Measurements from ENCODE around the gene SARS1.

Gene SARS1

DNA sequence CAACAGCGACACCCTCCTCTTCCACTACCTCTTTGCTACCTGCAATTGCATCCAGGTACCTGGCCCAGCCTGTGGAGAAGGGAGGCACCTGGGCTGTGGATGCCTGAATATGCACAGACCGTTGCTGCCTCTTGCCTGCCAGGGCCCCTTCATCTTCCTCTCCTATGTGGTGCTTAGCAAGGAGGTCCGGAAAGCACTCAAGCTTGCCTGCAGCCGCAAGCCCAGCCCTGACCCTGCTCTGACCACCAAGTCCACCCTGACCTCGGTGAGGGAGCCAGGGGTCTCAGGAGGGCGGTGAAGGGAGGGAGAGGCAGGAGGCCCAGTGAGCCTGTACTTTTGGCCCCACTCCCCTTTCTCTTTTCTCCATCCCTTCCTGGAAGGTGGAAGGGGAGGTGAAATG, 57.7 kb downstream of the SARS1 start:
- no peak overlapping the region for H3K4me3 ChIP-seq (ENCODE audit: low read depth, low read length)
- TF ChIP-seq, protein P1, sequence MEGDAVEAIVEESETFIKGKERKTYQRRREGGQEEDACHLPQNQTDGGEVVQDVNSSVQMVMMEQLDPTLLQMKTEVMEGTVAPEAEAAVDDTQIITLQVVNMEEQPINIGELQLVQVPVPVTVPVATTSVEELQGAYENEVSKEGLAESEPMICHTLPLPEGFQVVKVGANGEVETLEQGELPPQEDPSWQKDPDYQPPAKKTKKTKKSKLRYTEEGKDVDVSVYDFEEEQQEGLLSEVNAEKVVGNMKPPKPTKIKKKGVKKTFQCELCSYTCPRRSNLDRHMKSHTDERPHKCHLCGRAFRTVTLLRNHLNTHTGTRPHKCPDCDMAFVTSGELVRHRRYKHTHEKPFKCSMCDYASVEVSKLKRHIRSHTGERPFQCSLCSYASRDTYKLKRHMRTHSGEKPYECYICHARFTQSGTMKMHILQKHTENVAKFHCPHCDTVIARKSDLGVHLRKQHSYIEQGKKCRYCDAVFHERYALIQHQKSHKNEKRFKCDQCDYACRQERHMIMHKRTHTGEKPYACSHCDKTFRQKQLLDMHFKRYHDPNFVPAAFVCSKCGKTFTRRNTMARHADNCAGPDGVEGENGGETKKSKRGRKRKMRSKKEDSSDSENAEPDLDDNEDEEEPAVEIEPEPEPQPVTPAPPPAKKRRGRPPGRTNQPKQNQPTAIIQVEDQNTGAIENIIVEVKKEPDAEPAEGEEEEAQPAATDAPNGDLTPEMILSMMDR (IDR thresholded peaks at IDR 0.05; ENCODE audit: control insufficient read depth, extremely low read depth, insufficient read depth): no peak
- no peak for DNase-seq (ENCODE audit: low read depth)

DNA sequence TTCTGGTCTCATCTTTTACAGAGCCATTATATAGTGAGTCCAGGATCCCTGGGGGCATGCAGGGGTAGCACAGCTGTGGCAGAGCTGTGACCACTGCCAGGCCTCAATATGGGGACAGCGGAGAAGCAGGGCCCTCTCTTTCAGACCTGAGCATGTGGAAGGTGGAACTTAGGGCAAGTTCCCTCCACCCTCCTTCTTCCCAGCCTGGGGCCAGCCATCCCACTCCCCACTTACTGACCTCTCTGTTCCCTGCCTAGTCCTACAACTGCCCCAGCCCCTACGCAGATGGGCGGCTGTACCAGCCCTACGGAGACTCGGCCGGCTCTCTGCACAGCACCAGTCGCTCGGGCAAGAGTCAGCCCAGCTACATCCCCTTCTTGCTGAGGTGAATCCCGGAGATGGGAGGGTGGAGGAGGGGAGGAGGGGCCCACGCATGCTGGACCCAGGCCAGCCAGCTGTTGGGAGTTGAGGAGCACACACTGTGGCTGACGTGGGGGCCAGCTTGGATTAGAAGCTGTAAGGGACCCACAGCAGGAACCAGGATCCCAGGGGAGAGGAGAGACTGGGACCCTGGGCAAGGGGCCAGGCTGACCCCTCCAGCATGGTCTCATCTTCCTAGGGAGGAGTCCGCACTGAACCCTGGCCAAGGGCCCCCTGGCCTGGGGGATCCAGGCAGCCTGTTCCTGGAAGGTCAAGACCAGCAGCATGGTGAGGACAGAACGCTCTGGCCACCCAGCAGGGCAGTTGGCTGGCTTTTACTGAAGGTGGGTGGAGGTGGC, 58.5 kb downstream of the SARS1 start:
- DNase-seq (ENCODE audit: low read depth): no peak
- no peak overlapping the region for H3K4me3 ChIP-seq (ENCODE audit: low read depth, low read length)
- TF ChIP-seq, protein P1 (IDR thresholded peaks at IDR 0.05; ENCODE audit: control insufficient read depth, extremely low read depth, insufficient read depth): no peak

DNA sequence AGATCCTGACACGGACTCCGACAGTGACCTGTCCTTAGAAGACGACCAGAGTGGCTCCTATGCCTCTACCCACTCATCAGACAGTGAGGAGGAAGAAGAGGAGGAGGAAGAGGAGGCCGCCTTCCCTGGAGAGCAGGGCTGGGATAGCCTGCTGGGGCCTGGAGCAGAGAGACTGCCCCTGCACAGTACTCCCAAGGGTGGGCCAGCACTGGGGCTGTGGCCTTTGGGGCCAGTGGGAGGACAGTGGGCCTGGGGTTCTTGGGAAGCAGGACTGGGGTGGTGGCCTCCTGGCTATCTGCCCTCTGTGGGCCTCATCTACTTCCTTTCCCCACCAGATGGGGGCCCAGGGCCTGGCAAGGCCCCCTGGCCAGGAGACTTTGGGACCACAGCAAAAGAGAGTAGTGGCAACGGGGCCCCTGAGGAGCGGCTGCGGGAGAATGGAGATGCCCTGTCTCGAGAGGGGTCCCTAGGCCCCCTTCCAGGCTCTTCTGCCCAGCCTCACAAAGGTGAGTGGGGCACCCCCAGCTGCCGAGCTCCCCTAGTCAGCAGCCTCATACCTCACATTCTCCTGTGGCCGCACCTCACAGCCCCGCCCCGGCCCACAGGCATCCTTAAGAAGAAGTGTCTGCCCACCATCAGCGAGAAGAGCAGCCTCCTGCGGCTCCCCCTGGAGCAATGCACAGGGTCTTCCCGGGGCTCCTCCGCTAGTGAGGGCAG, 59.3 kb downstream of the SARS1 start:
- H3K4me3 ChIP-seq (ENCODE audit: low read depth, low read length): no peak overlapping the region
- TF ChIP-seq, protein P1 (IDR thresholded peaks at IDR 0.05; ENCODE audit: control insufficient read depth, extremely low read depth, insufficient read depth): no peak
- no peak for DNase-seq (ENCODE audit: low read depth)

DNA sequence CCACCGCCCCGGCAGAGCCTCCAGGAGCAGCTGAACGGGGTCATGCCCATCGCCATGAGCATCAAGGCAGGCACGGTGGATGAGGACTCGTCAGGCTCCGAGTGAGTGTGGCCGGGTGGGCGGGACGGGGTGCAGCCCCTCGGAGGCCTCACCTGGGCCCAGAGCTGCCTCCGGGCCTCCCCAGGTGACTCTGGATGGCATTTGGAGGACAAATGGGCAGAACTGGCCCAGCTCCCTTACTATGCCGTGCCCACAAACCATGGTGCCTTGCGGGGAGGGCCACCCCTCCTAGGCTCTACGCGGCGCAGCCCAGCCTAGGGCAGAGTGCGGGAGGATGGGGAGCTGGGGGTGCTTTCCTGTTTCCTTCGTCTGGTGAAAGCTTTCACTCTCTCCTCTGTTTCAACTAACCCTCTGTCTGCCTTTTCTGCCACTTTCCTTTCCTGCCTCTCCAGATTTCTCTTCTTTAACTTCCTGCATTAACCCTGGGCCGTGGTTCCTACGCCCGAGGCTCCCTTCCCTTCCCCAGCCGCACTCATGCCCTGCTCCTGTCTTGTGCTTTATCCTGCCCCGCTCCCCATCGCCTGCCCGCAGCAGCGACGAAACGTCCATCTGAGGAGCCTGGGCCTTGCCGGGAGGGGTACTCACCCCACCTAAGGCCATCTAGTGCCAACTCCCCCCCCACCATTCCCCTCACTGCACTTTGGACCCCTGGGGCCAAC, 60.0 kb downstream of the SARS1 start:
- no peak for DNase-seq (ENCODE audit: low read depth)
- TF ChIP-seq, protein P1 (IDR thresholded peaks at IDR 0.05; ENCODE audit: control insufficient read depth, extremely low read depth, insufficient read depth): no peak
- no peak overlapping the region for H3K4me3 ChIP-seq (ENCODE audit: low read depth, low read length)

DNA sequence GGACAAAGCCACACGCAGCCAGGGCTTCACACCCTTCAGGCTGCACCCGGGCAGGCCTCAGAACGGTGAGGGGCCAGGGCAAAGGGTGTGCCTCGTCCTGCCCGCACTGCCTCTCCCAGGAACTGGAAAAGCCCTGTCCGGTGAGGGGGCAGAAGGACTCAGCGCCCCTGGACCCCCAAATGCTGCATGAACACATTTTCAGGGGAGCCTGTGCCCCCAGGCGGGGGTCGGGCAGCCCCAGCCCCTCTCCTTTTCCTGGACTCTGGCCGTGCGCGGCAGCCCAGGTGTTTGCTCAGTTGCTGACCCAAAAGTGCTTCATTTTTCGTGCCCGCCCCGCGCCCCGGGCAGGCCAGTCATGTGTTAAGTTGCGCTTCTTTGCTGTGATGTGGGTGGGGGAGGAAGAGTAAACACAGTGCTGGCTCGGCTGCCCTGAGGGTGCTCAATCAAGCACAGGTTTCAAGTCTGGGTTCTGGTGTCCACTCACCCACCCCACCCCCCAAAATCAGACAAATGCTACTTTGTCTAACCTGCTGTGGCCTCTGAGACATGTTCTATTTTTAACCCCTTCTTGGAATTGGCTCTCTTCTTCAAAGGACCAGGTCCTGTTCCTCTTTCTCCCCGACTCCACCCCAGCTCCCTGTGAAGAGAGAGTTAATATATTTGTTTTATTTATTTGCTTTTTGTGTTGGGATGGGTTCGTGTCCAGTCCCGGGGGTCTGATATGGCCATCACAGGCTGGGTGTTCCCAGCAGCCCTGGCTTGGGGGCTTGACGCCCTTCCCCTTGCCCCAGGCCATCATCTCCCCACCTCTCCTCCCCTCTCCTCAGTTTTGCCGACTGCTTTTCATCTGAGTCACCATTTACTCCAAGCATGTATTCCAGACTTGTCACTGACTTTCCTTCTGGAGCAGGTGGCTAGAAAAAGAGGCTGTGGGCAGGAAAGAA, 61.1 kb downstream of the SARS1 start:
- TF ChIP-seq, protein P1 (IDR thresholded peaks at IDR 0.05; ENCODE audit: control insufficient read depth, extremely low read depth, insufficient read depth): no peak
- H3K4me3 ChIP-seq (ENCODE audit: low read depth, low read length): no peak overlapping the region
- DNase-seq (ENCODE audit: low read depth): no peak

DNA sequence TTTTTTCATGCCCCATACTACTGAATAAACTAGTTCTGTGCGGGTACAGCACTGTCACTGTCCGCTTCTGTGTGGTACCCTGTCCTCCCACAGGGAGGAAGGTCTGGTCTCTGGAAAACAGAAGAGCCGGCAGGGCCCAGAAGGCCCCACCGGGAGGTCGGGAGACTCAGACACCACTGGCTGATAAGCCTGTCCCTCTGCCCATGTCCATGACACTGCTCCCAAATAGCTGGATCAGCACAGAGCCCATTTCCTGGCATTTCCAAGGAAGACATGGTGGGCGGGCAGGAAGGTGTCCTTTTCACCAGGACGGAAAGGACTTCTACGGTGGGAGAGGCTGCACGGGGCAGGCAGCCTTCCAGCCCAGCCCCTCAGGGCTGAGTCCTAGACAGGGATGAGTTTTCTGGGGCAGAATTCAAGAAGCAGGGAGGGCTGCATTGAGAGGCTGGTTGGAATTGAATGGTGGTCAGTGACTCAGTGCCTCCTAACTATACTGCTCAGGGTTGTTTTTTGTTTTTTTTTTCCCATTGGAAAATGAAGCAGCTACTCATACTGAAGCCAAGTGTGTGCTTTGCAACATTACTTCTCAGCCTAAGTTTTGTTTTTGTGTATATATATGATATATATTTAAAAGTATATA, 62.1 kb downstream of the SARS1 start:
- DNase-seq (ENCODE audit: low read depth): no peak
- no peak overlapping the region for H3K4me3 ChIP-seq (ENCODE audit: low read depth, low read length)
- TF ChIP-seq, protein P1 (IDR thresholded peaks at IDR 0.05; ENCODE audit: control insufficient read depth, extremely low read depth, insufficient read depth): no peak

Measured in LNCaP clone FGC (cell line).